GM10847 (cell line): ENCODE data around the gene MME.

Experiments used
- POLR2A ChIP-seq: IDR thresholded peaks from 2 replicates; pipeline ENCODE4 v1.6.1; 2011; ENCODE audit not compliant: insufficient read length; ENCODE audit errors: extremely low read depth

Gene MME

GRCh38 chr3:155229086-155229485, 149.0 kb downstream of the MME start:
- TF ChIP-seq POLR2A: no peak

GRCh38 chr3:155230382-155230781, 150.3 kb downstream of the MME start:
- TF ChIP-seq POLR2A: no peak

DNA sequence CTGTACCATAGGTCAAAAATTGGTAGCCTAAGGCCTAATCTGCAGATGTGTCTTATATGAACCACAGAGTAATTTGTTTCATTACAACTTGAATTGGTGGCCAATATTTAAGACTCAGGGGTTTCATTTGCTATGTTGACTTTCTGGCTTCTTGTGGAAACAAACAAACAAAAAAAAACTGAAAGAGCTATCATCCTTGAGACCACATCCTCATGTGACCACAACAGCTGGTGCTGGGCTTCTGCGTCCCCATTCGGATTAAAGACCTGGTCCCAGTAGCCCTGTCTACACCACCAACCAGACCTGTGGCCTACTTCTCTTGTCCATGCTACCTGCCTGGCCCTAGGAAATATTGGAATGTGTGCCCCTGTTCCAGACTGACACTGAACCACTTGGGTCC, 151.7 kb downstream of the MME start:
- no peak for TF ChIP-seq POLR2A

GRCh38 chr3:155232605-155233004, 152.5 kb downstream of the MME start:
- TF ChIP-seq POLR2A: no peak

- no peak for TF ChIP-seq POLR2A
These were observed 153.1 kb downstream of the MME start for GRCh38 chr3:155233213-155233612.
